Measurements from ENCODE around the gene RRM1.
"Not testable (repeated sequence)": the region's sequence is repeated elsewhere in the genome, so short reads cannot be mapped to it uniquely, and the experiment has no call there.

RRM1 gene

DNA sequence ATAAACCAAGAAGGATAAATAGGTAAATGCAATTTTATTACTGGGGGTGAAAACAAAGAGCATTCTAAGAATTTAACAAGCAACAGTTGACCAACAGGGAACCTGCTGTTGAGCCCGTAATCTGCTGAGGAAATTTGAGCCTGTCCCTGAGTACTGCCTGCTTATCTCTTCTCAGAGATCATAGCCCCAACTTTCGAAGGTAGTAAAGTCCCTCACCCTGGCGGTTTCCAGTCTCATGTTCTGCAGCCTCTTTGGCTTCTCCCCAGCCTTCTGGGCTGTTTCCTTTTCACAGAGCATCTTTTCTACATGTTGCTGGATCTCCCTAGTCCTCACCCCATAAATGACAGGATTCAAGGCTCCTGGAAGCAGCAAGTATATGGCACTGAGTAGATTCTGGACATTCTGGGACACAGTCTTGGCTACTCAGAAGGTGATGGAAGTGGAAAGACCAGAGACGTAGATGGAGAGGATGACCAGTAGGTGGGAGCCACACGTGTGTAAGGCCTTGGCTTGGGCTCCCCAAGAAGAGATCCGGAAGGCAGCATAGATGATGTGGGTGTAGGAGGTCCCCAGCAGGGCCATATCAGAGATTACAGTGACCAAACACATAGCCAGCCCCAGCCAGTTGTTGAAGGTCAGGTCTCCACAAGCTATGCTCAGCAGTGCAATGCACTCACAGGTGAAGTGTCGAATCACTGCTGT, 51.6 kb downstream of the RRM1 start:
- no peak for DNase-seq

GRCh38 chr11:4146772-4147098, 52.1 kb downstream of the RRM1 start:
- DNase-seq: no peak

GRCh38 chr11:4154503-4154902, 59.9 kb downstream of the RRM1 start:
- no peak for DNase-seq

DNA sequence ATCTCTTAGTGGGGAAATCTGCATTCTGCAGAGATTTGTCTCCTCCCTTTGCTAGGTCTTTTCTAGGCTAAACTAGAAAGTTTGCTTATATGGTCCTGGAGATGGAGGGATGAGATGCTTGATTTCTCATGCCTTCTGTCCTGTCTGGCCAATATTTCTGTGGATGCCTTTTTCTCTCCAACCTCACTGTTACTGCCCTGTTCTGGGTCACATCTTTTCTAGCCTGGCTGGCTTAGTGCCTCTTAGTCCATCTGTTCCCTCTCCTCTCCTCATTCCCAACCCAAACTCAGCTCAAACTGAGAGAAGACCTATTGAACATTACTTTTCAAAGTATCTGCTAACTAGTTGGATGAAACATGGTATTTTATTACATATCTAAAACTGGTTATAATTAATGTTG, 62.0 kb downstream of the RRM1 start:
- DNase-seq: no peak

DNA sequence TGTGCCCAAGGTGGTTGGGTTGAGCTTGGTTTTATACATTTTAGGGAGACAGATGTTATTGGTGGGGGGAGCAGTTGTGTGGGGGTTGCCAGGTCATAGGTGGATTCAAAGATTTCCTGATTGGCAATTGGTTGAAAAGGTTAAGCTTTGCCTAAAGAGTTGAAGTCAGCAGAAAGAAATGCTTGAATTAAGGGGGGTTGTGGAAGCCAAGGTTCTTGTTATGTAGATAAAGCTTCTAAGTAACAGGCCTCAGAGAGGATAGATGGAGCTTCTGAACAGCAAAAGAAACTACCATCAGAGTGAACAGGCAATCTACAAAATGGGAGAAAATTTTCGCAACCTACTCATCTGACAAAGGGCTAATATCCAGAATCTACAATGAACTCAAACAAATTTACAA, 64.2 kb downstream of the RRM1 start:
- DNase-seq: not testable (repeated sequence)

DNA sequence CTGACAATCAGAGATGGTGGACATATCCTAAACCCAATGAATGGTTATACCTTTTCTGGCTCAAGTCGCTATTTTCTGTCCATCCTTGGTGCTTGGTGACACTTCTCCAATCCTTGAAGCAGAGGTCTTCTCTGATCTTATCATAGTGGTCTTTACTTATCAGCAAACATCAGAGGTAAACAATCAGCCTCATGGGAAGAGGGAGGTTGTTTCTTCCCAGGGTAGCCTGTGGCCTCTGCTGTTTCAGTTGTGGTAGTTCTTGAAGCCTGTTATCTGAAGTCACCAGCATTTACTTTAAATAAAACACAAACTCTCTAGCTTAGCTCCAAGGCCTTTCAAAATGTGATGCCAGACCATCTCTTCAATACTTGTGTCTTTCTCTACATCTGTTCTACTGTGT, 66.7 kb downstream of the RRM1 start:
- no peak for DNase-seq

DNA sequence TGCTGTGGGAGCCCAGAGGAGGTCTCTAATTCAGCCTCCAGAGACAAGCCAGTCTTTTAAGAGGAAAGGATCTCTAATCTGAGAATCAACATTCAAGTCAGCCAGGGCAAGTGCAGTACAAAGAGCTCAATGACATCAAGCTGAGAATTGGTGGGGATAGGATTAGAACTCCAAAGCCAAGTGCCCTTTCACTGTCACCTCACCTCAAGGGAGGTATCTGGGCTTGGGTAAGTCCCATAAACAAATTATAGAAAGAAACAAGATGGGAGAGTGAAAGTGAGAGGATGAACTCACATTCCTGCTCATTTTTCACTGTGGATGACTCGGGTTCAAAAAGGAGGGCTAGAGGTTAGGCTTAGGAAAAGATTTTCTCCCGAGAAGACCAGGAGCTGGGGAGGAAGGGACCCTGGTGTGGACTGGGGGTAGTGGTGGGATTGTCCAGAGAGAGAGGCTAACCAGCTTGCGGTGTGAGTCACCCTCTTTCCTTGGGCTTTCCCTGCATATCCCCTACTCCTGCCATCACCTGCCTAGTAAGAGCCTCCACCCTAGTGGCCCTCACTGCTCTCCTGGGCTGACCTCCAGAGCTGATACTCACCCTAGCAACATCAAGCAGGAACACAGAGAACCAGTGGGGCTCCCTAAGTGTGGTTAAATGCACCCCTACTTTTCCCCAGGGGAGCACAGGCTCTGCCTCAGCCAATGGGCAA, 70.4 kb downstream of the RRM1 start:
- DNase-seq: no peak

- no peak for DNase-seq
Observed at GRCh38 chr11:4167292-4167691, 72.7 kb downstream of the RRM1 start.

DNA sequence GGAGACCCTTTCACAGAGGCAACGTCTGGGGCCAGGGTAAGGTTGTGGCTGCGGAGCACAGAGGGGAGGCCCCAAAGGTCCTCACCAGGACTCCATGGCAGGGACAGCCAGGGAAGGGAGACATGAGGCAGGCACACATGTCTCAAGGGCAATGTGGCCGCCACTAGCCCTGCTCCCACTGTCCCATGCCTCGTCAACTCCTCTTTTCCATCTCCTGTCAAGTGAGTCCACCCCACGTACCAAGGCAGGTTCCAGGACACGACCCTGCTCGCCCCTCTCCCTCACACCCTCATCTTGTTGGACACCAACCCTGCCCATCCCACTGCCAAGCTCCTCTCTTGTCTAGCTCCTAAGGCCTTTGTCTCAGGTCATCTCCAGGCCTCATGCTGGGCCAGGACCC, 73.2 kb downstream of the RRM1 start:
- DNase-seq: no peak

GRCh38 chr11:4175620-4176350, 81.2 kb downstream of the RRM1 start:
- not testable (repeated sequence) for DNase-seq

- DNase-seq: no peak
Observed at GRCh38 chr11:4178813-4179662, 84.4 kb downstream of the RRM1 start.

GRCh38 chr11:4180441-4181183, 86.0 kb downstream of the RRM1 start:
- DNase-seq: no peak

DNA sequence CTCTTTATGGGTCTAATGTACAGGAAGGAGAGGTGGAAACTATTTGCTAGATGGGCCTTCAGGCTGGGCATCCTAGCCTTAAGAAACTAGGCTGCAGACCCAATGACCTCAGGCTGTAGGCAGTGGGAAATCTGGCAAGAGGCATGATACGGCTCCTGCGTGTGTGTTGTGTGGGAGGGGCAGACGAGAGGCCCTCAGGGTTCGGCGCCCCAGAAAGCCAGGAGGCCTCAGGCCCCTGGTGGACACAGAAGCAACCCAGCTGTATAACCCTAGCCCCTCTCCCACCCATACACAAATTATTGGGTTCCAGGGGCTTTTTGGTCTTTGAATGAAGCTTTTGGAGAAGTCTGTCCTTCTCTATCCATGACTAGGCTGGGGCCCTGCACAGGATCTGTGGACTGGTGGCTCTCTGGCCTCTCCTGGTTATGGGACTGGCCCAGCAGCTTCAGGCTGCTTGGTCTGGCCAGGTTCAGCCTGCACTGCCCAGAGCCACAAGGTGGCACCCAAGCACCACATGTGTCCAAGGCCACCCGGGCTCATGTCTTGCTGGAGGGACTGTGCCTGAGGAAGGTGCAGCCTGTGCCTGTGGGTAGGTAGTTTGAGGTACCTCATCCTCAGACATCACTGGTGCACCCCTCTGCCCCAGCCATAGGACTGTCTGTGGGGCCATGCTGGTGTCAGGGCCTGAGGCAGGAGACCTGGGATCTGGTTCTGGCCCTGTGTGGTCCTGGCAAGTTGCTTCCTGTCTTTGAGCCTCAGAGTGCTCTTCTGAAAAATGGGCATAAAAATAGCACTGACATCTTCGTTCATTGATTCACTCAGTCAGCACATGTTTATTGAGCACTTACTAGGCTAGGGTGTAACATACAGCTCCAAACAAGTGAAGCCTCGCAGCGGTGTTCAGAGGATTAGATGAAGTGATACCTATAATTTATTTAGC, 87.5 kb downstream of the RRM1 start:
- DNase-seq: peak; percentile 59

GRCh38 chr11:4183410-4184057, 88.9 kb downstream of the RRM1 start:
- DNase-seq: no peak

GRCh38 chr11:4184163-4184916, 89.7 kb downstream of the RRM1 start:
- no peak for DNase-seq

GRCh38 chr11:4185561-4185960, 91.0 kb downstream of the RRM1 start:
- DNase-seq: no peak

- no peak for DNase-seq
Observed at GRCh38 chr11:4186464-4187054, 92.0 kb downstream of the RRM1 start.

DNA sequence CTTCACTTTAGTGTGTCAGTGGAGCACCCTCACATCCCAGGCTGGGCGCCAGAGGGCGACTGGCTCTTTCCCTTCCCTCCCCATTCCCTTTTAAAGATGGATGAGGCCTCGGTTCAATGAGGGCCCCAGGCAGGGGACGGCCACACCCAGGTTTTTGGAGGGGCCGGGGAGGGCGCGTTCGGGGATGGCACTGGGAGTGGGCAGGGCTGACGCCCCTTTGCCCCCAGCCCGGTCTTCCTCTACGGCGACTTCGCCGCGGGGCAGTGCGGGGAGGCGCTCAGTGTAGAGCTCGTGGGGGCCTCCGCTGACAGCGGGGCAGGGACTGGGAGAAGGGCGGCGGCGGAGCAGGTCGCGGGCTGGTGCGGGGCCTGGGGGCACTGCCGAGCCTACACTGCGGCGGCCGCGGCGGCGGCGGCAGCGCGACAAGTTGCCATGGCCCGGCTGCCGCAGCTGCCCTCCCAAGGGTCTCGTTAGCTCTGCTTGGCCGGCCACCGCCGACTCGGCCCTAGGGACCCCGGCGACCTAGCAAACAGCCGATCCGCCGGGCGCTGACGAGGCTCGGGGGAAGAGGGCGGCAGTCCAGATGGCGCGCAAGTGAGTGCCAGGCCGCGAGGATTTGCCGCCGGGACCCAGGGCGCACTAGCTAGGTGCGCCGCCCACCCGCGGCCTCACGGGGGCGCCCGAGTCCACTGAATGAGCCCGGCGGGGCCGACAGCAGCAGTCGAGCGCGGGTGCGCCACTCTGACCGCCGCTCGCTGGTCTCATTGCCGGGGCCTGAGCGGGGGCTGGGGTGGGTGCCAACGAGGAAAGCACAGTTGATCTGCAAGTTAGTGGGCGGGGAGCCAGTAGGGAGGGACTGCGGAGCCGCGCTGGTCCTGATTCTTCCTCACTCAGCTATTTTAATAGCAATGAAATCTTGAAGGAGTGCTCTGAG, 92.7 kb downstream of the RRM1 start:
- peak; percentile 97 for DNase-seq

Measured in retina (tissue), 1 donor.